Neuronal stem cell (in vitro differentiated cells): ENCODE results near the gene ARHGEF7.

Experiments used
- DNase-seq: peaks from one replicate; pipeline ENCODE4 v3.0.0-alpha.2; 2013; ENCODE audit warnings: low spot score
- H2AFZ ChIP-seq: one replicate; pipeline ENCODE4 v1.6.1; 2013; ENCODE audit warnings: mild to moderate bottlenecking, low read length, inconsistent platforms
- H2AK5ac ChIP-seq: 2 replicates; pipeline ENCODE4 v1.6.1; 2013; ENCODE audit warnings: low read depth, mild to moderate bottlenecking, inconsistent platforms, low read length, moderate library complexity, mixed read lengths
- H2BK120ac ChIP-seq: 2 replicates; pipeline ENCODE4 v1.6.1; 2013; ENCODE audit warnings: low read depth, mild to moderate bottlenecking, inconsistent platforms, low read length, moderate library complexity, mixed read lengths
- H2BK12ac ChIP-seq: one replicate; pipeline ENCODE4 v1.6.1; 2013; ENCODE audit warnings: low read length, inconsistent platforms
- H2BK15ac ChIP-seq: 2 replicates; pipeline ENCODE4 v1.6.1; 2013; ENCODE audit warnings: mild to moderate bottlenecking, low read length, inconsistent platforms, mixed read lengths
- H2BK5ac ChIP-seq: one replicate; pipeline ENCODE4 v1.6.1; 2013; ENCODE audit warnings: inconsistent platforms, mild to moderate bottlenecking, low read length, moderate library complexity
- H3K14ac ChIP-seq: one replicate; pipeline ENCODE4 v1.6.1; 2013; ENCODE audit warnings: low read length, inconsistent platforms
- H3K18ac ChIP-seq: 2 replicates; pipeline ENCODE4 v1.6.1; 2013; ENCODE audit warnings: low read length, inconsistent platforms
- H3K23ac ChIP-seq: 2 replicates; pipeline ENCODE4 v1.6.1; 2013; ENCODE audit warnings: low read depth, mild to moderate bottlenecking, mixed read lengths, low read length, inconsistent platforms; ENCODE audit not compliant: poor library complexity
- H3K27ac ChIP-seq: replicated peaks from 3 replicates; pipeline ENCODE4 v1.5.1; 2013; ENCODE audit warnings: low read length, inconsistent platforms
- H3K27me3 ChIP-seq, 3 experiments: 2 replicates each; pipeline ENCODE4 v1.6.1; 2013; ENCODE audit warnings: low read length in 3 of 3, mild to moderate bottlenecking in 2 of 3, inconsistent platforms in 1 of 3, low read depth in 1 of 3, mixed read lengths in 1 of 3, moderate library complexity in 1 of 3; ENCODE audit not compliant: control insufficient read depth in 3 of 3, insufficient read depth in 3 of 3
- H3K36me3 ChIP-seq, 2 donors: replicated peaks in 1 of 2; 2 replicates each; pipeline ENCODE4 v1.6.1; 2013; ENCODE audit warnings: low read length in 2 of 2; ENCODE audit not compliant: control insufficient read depth in 2 of 2, insufficient read depth in 2 of 2
- H3K4ac ChIP-seq: 2 replicates; pipeline ENCODE4 v1.6.1; 2013; ENCODE audit warnings: inconsistent platforms, mild to moderate bottlenecking, low read length, moderate library complexity
- H3K4me1 ChIP-seq, 2 donors: 1 replicate in 1 of 2; 2 replicates in 1 of 2; pipeline ENCODE4 v1.6.1; 2013; ENCODE audit warnings: low read length in 2 of 2, low read depth in 1 of 2; ENCODE audit not compliant: control insufficient read depth in 2 of 2, insufficient read depth in 1 of 2
- H3K4me2 ChIP-seq: one replicate; pipeline ENCODE4 v1.6.1; 2013; ENCODE audit warnings: mild to moderate bottlenecking, low read length, inconsistent platforms; ENCODE audit not compliant: insufficient read depth, poor library complexity, severe bottlenecking
- H3K4me3 ChIP-seq, 2 donors: 2 replicates each; pipeline ENCODE4 v1.5.1; 2013; ENCODE audit warnings: low read length in 2 of 2, mild to moderate bottlenecking in 2 of 2, inconsistent platforms in 1 of 2, moderate library complexity in 1 of 2
- H3K79me1 ChIP-seq: one replicate; pipeline ENCODE4 v1.6.1; 2013; ENCODE audit warnings: low read depth, mild to moderate bottlenecking, inconsistent platforms, low read length, moderate library complexity
- H3K9ac ChIP-seq: one replicate; pipeline ENCODE4 v1.6.1; 2013; ENCODE audit warnings: mild to moderate bottlenecking, low read depth, low read length, inconsistent platforms; ENCODE audit not compliant: poor library complexity
- H3K9me3 ChIP-seq, 2 donors: replicated peaks in 1 of 2; 2 replicates each; pipeline versions ENCODE3 to v1.6.1; 2013; ENCODE audit warnings: low read length in 2 of 2, mild to moderate bottlenecking in 2 of 2, inconsistent platforms in 1 of 2, low read depth in 1 of 2, mixed read lengths in 1 of 2, moderate library complexity in 1 of 2; ENCODE audit not compliant: control insufficient read depth in 2 of 2, insufficient read depth in 1 of 2
- H4K8ac ChIP-seq: one replicate; pipeline ENCODE4 v1.6.1; 2013; ENCODE audit warnings: low read depth, mild to moderate bottlenecking, inconsistent platforms, low read length, moderate library complexity
- H4K91ac ChIP-seq: one replicate; pipeline ENCODE4 v1.6.1; 2013; ENCODE audit warnings: low read length, low read depth, mild to moderate bottlenecking, inconsistent platforms; ENCODE audit not compliant: poor library complexity
- WGBS, 2 donors: extraction: QIAGEN DNeasy Blood & Tissue Kit; methylation state at CpG; one replicate each; pipeline ENCODE4 v1.1.7; 2013; ENCODE audit warnings: missing lambda C conversion rate in 2 of 2, mixed read lengths in 1 of 2; ENCODE audit not compliant: insufficient read length in 2 of 2, insufficient replicate concordance in 1 of 2; ENCODE audit errors: extremely low coverage in 2 of 2; 5-methylcytosine and 5-hydroxymethylcytosine counted together

ARHGEF7 gene

GRCh38 chr13:111159362-111160320, 44.5 kb downstream of the ARHGEF7 start:
- H3K4me2 ChIP-seq, result no peak overlapping the region
- H2BK120ac ChIP-seq, result no peak overlapping the region

GRCh38 chr13:111160648-111161047, 45.5 kb downstream of the ARHGEF7 start:
- Histone ChIP-seq H2BK5ac (no peak overlapping the region), H4K8ac (no peak overlapping the region), H3K36me3 (peaks cover 2 to 70% of the 10 kb centered on the region in 2 donors), H2AK5ac (no peak overlapping the region), H2AFZ (no peak overlapping the region), H3K23ac (no peak overlapping the region), H3K9ac (no peak overlapping the region), H3K27ac (no peak overlapping the region), H3K4ac (no peak overlapping the region), H3K27me3 (no peaks in the 10 kb centered on the region), H2BK15ac (no peak overlapping the region), H3K9me3 (no peaks in the 10 kb centered on the region), H3K14ac (no peak overlapping the region), H3K4me1 (peaks cover 0 to 3% of the 10 kb centered on the region in 2 donors), H3K18ac (no peak overlapping the region), H2BK120ac (no peak overlapping the region), H3K79me1 (peaks cover 12% of the 10 kb centered on the region), H3K4me3 (no peak overlapping the region), H3K4me2 (no peak overlapping the region), H2BK12ac (no peak overlapping the region), H4K91ac (no peak overlapping the region)
- no peak for DNase-seq
- WGBS, 2 donors, result no CpG with 5 or more reads among the region's 3 CpGs

More at GRCh38 chr13:111159362-111160320, 44.5 kb downstream of the ARHGEF7 start:
- H2AFZ ChIP-seq, result no peak overlapping the region
- H3K79me1 ChIP-seq, result peaks cover 8% of the 10 kb centered on the region
- H2BK15ac ChIP-seq, result no peak overlapping the region
- peaks cover 0 to 1% of the 10 kb centered on the region in 2 donors for H3K4me1 ChIP-seq
- no peak overlapping the region for H3K4me3 ChIP-seq
- H3K36me3 ChIP-seq, result peaks cover 2 to 63% of the 10 kb centered on the region in 2 donors
- no peak overlapping the region for H3K23ac ChIP-seq
- H2BK12ac ChIP-seq, result no peak overlapping the region
- no peak overlapping the region for H4K91ac ChIP-seq
- H2BK5ac ChIP-seq, result no peak overlapping the region
- no peak overlapping the region for H3K4ac ChIP-seq
- no peak overlapping the region for H3K18ac ChIP-seq
- H4K8ac ChIP-seq, result no peak overlapping the region
- no peak for DNase-seq
- no peak overlapping the region for H2AK5ac ChIP-seq
- no peak overlapping the region for H3K27ac ChIP-seq
- H3K14ac ChIP-seq, result no peak overlapping the region
- no peak overlapping the region for H3K9ac ChIP-seq
- WGBS, 2 donors, result no CpG with 5 or more reads among the region's 3 CpGs
- H3K27me3 ChIP-seq, result no peaks in the 10 kb centered on the region
- no peaks in the 10 kb centered on the region for H3K9me3 ChIP-seq

DNA sequence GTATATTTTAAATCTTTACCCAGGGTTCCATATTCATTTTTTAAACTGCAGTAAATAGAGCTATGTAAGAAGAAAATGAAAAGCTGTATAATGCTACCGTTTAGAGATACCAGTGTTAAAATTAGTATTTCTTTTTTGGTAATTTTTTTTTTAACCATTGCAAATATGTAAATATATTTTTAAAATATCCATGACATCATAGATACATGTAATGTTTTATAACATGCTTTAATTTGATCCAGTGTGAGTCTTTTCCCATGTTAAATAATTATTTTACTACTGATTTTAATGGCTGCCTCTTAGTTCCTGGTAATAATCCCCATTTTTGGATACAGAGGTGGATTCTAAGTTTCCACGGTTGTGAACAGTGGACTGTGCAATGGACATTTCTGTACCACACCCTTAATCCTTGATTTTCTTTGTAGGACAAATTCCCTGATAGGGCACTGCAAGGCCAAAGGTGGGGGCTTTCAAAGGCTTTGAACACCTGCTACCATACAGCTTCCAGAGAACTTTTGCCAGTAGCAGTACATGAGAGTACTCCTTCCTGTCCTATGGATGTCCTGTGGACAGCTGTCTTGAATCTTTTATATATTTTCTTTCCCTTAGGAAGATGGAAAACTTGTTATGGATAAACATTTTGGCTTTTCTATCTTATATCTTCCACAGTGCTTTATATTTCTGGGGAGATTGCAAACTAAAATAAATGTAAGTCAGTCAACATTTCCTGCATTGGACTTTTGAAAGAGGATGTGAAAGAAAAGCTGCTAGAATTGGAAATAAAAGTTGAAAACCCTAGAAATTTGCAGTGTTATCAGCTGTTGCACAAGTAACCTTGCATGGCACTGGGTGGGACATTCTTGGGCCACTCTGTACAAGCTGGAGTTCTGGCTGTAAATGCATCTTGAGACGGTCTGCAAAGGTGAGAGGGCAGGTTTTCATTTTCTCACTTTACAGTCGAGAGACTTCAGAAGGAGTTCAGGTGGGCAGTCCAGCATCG, 46.8 kb downstream of the ARHGEF7 start:
- Histone ChIP-seq H2AK5ac (no peak overlapping the region), H3K79me1 (peaks cover 10% of the 10 kb centered on the region), H3K23ac (no peak overlapping the region), H3K14ac (no peak overlapping the region), H3K27ac (no peak overlapping the region), H3K27me3 (no peaks in the 10 kb centered on the region), H3K18ac (no peak overlapping the region), H3K9ac (no peak overlapping the region), H2AFZ (no peak overlapping the region), H3K4me3 (no peak overlapping the region), H3K9me3 (no peaks in the 10 kb centered on the region), H3K36me3 (peaks cover 2 to 77% of the 10 kb centered on the region in 2 donors), H3K4me2 (no peak overlapping the region), H3K4me1 (peaks cover 0 to 3% of the 10 kb centered on the region in 2 donors), H3K4ac (no peak overlapping the region), H4K8ac (no peak overlapping the region), H2BK120ac (no peak overlapping the region), H2BK15ac (no peak overlapping the region), H2BK12ac (no peak overlapping the region), H2BK5ac (no peak overlapping the region), H4K91ac (no peak overlapping the region)
- DNase-seq, result no peak
- WGBS, 2 donors, result no CpG with 5 or more reads among the region's 5 CpGs
